HG03378 (cell line): Measurements from ENCODE around the gene BBOF1.
"Not testable (repeated sequence)": the region's sequence is repeated elsewhere in the genome, so short reads cannot be mapped to it uniquely, and the experiment has no call there.

Experiments used
- ATAC-seq: cut with Tn5 transposase; IDR thresholded peaks from one replicate; pipeline ENCODE4 v1.9.1; 2021; ENCODE audit warnings: mild to moderate bottlenecking, moderate library complexity; ENCODE audit not compliant: unreplicated experiment

BBOF1 gene

DNA sequence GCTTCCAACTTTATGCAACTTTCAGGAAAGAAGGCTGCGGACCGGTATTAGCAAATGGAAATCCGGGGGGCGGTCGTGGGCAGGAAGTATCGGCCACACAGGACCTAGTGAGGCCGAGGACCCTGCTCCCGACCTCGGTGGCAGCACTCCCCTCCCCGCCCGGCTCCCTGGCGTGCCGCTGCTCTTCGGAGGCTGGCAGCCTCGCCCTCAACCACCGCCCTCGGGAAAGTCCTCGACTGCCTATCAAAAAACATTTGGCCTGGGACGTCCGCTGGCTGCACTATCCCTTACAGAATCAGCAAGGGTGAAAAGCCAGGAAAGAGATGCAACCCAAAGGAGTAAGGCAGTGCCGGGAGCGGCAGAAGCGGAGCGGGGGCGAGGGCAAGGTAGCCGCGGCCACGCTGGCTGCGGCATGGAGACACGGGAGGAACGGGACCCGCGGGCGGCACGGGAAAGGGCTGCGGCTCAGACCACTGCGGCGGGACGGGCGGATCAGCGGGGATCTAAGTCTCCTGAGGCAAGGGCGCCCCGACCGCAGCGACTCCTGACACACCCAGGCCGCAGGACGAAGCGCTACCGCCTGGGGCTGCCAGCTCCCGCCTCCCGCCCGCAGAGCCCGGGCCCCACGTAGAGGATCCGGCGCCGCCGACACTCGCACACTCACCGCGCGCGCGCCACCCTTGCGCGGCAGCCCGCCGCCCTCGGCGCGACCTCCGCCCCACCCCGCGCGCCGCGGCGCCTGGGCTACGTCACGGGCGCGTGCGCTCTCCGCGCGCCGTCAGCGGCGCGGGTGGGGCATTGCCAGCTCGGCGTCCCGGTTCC lies at the start of gene BBOF1, which contains the start of gene ENTPD5:
Gene BBOF1 (plus strand): TSS at position 764 of the 822 bp plus-strand sequence. CDS start 130 bp downstream, outside the sequence.
Gene ENTPD5 (minus strand): TSS at position 703 of the 822 bp plus-strand sequence. CDS start 31,186 bp downstream, outside the sequence.
- no peak for ATAC-seq

DNA sequence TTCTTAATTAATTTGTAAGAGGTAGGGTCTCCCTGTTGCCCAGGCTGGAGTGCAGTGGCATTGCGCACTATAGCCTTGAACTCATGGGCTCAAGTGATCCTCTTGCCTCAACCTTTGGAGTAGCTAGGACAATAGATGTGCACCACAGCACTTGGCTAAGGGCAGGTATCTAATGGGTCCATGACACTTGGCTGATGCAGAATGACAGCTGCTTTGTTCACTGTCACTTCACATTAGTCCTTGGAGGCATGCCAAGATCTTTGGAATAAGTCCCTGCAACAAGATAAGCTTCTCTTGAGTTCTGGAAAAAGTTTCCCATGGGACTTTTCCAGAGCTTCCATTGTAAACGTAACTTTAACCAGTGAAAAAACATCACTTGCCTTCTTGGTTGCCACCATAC lies 45.7 kb upstream of the BBOF1 start:
- no peak for ATAC-seq

DNA sequence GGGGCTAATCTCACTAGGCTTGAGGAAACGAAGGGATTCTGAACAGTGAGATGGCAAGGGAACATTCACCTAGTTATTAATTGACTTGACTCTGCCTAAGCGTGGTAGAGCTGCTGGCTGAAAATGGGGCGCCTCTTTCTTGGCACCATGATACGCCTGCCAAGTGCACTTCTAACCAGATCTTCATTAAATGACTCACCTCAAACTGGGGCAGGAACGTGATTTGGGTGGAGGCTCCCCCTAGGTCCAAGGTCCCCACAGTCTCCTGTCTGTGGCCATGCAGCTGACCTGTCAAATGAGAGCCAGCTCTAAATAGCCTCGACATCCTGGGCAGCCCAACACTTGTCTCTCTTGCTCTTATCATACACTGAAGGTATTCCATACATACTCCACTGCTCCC lies 43.0 kb upstream of the BBOF1 start:
- no peak for ATAC-seq

DNA sequence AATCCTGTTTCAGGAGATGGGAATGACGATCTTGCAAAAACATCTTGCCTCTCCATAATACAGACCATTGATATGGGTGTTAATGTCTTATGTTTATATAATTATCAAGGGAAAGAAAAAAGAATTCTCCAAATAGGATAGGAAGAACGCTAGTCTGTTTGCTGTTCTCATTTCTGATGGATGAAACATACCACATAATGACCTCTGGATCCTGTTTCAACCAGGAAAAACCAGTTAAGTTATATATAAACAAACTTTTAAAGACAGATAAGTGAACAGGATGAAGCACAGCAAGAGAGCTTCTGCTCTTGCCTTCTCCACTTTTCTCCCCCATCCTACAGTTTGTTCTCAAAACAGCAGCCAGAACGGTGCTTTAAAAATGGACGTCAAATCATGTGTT lies 41.3 kb upstream of the BBOF1 start:
- no peak for ATAC-seq

DNA sequence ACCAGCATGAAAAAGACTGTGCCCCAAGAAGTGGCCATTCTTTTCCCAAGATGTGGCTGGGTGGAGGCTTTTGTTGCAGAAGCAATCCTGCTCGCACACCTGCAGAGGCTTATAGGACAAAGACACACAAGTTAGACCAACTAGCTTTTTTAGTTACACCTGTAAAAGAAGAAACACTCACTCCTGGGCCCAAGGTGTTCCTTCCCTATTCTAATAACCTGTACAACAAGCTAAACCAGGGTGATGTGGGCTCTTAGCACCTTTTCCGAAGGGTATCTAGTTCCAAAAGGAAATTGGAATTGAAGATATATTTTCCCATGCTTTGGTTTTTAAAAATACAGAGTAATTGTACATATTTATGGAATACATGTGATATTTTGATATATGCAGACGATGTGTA lies 31.1 kb upstream of the BBOF1 start:
- ATAC-seq: no peak

DNA sequence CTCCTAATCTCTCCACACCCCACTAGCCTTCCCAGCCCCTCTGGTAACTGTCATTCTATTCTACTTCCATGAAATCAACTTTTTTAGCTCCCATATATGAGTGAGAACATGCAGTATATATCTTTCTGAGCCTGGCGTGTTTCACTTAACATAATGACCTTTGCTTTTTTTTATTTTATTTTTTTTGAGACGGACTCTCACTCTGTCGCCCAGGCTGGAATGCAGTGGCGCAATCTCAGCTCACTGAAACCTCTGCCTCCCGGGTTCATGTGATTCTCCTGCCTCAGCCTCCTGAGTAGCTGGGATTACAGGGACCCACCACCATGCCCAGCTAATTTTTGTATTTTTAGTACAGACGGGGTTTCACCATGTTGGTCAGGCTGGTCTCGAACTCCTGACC lies 30.5 kb upstream of the BBOF1 start:
- ATAC-seq: not testable (repeated sequence)

- ATAC-seq: no peak
Observed at GRCh38 chr14:73991092-73991491, 28.1 kb upstream of the BBOF1 start.

DNA sequence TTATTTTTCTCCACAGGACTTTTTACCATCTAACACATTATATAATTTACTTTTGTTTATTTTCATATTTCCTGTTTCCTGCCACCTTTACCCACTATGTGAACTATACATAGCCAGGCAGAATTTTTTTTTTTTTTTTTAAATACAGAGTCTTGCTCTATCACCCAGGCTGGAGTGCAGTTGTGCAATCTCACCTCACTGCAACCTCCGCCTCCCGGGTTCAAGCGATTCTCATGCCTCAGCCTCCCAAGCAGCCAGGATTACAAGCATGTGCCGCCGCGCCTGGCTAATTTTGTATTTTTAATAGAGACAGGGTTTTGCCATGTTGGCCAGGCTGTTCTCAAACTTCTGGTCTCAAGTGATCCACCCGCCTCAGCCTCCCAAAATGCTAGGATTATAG lies 24.2 kb upstream of the BBOF1 start:
- not testable (repeated sequence) for ATAC-seq

DNA sequence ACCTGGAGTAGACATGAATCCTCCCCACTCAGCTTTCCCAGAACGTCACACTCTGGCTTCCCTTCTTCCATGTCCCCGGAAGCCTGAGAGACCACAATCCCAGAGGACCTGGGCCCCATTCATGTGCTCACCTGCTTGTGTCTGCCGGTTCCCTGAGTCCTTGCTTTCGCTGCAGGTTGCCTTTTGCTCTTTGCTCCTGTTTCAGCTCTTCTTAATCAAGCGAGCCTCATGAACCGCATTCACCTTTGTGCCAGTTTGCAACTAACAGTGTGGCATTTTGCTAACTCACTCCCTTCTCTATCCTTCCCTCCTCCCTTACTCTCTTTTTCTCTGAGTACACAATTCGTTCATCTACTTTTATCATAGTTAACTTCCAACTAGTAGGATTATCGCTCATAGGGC lies 23.2 kb upstream of the BBOF1 start:
- no peak for ATAC-seq

- no peak for ATAC-seq
Observed at GRCh38 chr14:73996731-73997107, 22.4 kb upstream of the BBOF1 start.

- ATAC-seq: no peak
Observed at GRCh38 chr14:73997108-73997943, 21.8 kb upstream of the BBOF1 start.

DNA sequence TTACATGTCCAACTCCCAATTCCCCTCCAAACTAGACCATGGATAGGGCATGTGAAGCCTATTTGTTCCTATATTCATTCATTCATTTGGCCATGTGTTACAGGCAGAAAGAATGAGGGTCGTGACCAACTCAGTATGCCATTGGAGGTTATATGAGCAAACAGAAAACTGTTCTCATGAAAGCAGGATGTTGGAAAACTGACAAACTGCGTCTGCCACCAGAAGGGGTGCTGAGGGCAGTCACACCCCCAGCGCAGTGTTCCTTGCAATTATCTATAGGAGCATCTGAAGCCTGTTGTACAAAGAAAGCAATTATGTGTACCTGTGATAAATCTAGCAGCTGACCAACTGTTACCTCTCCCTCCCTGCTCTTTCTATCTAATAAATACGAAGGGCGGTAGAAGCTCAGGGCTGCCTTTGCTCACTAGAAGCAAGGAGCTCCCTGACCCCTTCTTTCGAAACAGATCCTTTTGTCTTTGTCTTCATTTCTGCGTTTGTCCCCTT lies 21.2 kb upstream of the BBOF1 start:
- no peak for ATAC-seq

DNA sequence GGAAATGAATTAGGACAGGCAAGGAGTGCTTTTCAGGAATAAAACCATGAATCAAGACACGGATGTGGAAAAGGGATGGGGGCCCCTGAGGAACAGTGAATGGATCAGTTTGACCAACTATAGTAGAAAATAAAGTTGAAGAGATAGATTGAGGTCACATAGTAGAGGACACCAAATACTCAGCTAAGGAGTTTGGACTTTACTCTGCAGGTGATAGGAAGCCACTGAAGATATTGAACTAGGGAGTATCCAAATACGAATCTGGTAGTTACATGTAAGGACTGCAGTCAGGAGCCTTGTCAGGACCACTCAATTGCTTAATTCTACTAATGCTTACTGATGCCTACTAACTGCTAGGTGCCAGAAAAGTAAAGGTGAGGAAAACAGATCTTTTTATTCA lies 20.4 kb upstream of the BBOF1 start:
- ATAC-seq: no peak

- not testable (repeated sequence) for ATAC-seq
Observed at GRCh38 chr14:74005664-74006063, 13.5 kb upstream of the BBOF1 start.

GRCh38 chr14:74008843-74009499 lies 10.2 kb upstream of the BBOF1 start:
- no peak for ATAC-seq

GRCh38 chr14:74014299-74014698 lies 4.8 kb upstream of the BBOF1 start:
- ATAC-seq: no peak

GRCh38 chr14:74015176-74015575 lies 4.0 kb upstream of the BBOF1 start:
- ATAC-seq: no peak

GRCh38 chr14:74015963-74016362 lies 3.2 kb upstream of the BBOF1 start:
- ATAC-seq: no peak

- ATAC-seq: no peak
Observed at GRCh38 chr14:74018174-74018585, 969 bp upstream of the BBOF1 start.

DNA sequence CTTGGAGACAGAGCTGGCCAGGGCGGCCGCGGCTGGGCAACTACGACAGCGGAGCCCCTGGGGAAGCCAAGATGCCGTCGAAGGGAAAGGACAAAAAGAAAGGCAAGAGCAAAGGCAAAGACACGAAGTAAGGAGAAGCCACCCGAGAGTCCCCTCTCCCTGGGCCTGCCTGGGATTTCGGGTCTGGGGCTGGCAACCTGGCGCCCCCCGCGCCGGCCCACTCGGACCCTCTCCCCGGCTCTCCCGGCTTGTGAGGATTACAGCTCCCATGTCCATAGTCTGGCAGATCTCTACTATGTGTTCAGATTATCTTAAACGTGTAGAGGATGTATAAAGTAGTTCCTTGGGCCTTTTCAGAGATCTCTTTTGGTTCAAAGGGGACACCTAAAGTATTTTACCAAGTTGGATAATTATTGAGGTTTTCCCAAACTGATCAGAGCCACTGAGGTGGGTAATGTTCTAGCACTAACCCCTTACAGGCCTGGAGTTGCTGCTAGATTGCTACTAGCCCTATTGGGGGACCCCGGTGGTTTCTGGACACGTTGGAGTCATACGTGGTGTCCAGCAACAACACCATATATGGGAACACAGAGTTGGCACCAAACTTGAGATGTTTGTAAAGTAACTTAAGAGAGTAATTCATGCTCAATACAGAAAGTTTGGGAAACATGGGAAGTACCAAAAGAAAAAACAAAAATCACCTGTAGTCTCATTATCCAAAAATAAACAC lies 424 bp downstream of the BBOF1 start:
- no peak for ATAC-seq
